HFF-Myc (cell line): ENCODE data around the gene PTPRN2.
"Not testable (repeated sequence)": the region's sequence is repeated elsewhere in the genome, so short reads cannot be mapped to it uniquely, and the experiment has no call there.

Source experiments
- DNase-seq: peaks from one replicate; pipeline ENCODE4 v3.0.0-alpha.2; 2011; ENCODE audit warnings: low read depth; ENCODE audit errors: extremely low read depth
- H3K4me3 ChIP-seq: replicated peaks from 2 replicates; pipeline ENCODE4 v1.5.1; 2011; ENCODE audit warnings: low read depth, mild to moderate bottlenecking, control low read depth, low read length
- TF ChIP-seq, protein P1 (sequence below): IDR thresholded peaks from 2 replicates; pipeline ENCODE4 v1.5.1; 2012; ENCODE audit warnings: mild to moderate bottlenecking, low read depth, low read length, control low read depth; ENCODE audit errors: missing control alignments

Gene PTPRN2

GRCh38 chr7:158422196-158422886, 165.3 kb downstream of the PTPRN2 start:
- no peak overlapping the region for H3K4me3 ChIP-seq
- DNase-seq = no peak
- TF ChIP-seq, protein P1, sequence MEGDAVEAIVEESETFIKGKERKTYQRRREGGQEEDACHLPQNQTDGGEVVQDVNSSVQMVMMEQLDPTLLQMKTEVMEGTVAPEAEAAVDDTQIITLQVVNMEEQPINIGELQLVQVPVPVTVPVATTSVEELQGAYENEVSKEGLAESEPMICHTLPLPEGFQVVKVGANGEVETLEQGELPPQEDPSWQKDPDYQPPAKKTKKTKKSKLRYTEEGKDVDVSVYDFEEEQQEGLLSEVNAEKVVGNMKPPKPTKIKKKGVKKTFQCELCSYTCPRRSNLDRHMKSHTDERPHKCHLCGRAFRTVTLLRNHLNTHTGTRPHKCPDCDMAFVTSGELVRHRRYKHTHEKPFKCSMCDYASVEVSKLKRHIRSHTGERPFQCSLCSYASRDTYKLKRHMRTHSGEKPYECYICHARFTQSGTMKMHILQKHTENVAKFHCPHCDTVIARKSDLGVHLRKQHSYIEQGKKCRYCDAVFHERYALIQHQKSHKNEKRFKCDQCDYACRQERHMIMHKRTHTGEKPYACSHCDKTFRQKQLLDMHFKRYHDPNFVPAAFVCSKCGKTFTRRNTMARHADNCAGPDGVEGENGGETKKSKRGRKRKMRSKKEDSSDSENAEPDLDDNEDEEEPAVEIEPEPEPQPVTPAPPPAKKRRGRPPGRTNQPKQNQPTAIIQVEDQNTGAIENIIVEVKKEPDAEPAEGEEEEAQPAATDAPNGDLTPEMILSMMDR = no peak

DNA sequence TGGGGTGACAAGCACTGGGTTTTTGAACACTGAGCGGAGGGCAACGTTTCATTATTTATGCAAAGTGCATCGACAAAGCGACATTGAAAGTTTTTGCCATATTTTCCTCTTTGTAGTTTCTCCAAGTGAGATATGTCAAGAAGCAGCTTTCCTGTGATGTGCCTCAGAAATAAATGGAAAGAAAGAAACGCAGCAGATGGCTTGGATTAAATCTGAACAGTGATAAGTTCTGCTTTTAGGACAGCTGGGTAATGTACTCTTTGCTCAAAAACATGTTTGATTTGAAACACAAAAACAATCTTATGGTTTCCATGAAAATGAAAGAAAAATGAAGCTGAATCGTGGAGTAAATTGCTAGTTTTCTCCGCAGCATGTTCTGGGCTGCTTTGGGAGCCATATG, 166.3 kb downstream of the PTPRN2 start:
- no peak overlapping the region for H3K4me3 ChIP-seq
- no peak for DNase-seq
- TF ChIP-seq, protein P1 = no peak

GRCh38 chr7:158420591-158421340, 166.9 kb downstream of the PTPRN2 start:
- TF ChIP-seq, protein P1 = no peak
- DNase-seq = no peak
- no peak overlapping the region for H3K4me3 ChIP-seq

DNA sequence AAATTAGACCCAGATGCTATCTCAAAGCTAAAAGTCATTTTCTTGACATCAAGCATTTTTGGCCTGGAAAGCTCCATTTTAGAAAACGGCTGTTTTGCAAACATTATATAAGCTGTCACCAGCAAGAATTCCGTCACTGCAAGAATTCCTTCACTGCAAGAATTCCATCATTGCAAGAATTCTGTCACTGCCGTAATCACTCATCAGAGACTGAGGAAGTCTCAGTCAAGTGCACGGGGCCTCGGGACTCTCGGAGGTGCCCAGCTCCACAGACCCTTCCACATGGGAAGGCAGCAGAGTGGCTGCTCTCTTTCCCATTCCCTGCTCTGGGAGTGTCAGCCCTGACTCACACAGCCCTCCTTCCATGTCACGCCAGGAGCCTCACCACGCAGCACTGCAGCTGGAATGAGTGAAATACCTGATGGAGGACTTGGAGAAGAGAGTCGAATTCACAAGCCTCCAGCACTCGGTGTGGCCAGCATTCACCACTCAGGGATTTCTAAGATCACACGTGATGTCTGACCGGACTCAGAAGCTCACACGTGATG, 168.3 kb downstream of the PTPRN2 start:
- no peak for DNase-seq
- TF ChIP-seq, protein P1 = no peak
- no peak overlapping the region for H3K4me3 ChIP-seq

DNA sequence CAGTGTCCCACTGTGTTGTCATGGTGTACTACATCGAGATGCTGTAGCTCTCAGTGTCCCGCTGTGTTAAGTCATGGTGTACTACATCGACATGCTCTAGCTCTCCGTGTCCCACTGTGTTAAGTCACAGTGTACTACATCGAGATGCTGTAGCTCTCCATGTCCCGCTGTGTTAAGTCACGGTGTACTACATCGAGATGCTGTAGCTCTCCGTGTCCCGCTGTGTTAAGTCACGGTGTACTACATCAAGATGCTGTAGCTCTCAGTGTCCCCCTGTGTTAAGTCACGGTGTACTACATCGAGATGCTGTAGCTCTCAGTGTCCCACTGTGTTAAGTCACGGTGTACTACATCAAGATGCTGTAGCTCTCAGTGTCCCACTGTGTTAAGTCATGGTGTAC, 169.2 kb downstream of the PTPRN2 start:
- not testable (repeated sequence) for H3K4me3 ChIP-seq, DNase-seq

DNA sequence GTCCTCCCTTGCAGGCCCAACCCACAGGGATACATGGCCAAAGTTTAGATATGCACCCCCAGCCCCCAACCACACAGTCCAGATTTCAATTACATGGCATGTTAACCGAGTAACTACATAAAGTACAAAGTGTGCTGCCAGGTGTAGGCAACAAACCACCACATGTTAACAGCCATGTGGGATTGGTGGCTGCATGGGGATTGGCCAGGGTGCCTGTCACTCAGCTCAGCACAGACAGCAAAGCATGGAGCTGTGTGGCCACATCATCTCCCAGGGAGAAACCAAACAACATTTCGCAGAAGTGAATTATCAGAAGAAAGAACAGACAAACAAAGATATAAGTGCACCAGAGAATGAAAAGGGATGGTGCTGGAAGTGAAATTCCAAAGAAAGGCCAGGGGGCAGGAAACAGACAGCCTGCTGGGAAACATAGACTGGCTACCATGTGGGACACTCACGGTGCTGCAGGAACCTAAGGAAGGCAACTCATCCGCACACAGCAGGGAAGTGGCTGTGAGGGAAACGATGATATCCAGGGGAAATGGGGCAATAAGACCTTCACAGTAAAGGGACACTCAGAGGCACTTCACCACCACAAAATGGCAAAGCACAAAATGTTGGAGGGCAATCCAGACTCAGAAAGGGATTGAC, 171.2 kb downstream of the PTPRN2 start:
- TF ChIP-seq, protein P1 = no peak
- H3K4me3 ChIP-seq = no peak overlapping the region
- DNase-seq = no peak

DNA sequence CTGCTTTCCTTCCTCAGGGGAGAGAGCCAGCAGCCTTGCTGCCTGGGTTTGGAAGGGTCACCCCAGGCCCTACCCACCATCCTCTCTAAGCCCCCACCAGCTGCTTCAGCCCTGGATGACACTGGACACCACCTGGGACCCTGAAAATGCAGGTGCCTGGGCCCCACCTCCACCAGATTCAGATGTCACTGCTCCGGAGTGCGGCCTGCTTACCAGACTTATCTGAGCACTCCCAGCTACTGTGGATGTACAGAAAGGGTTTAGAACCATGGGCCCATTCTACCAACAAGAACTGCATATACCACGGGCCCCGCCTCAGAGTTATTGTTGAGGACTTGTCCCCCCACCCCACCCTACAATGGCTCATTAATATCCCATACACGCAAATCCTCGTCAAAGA, 172.3 kb downstream of the PTPRN2 start:
- TF ChIP-seq, protein P1 = no peak
- H3K4me3 ChIP-seq = no peak overlapping the region
- no peak for DNase-seq
